DMS153 (cell line): Measurements from ENCODE around the gene CADPS2.
A peak's percentile ranks its signal among the peaks of the same experiment; 100 is the strongest.

Source experiments
- DNase-seq: peaks from one replicate; lab custom pipeline; 2025; lab: John Stamatoyannopoulos, UW

The CADPS2 gene

GRCh38 chr7:122768827-122769226, 117.4 kb downstream of the CADPS2 start:
- DNase-seq: no peak

GRCh38 chr7:122767339-122767738, 118.9 kb downstream of the CADPS2 start:
- no peak for DNase-seq

GRCh38 chr7:122766593-122766992, 119.7 kb downstream of the CADPS2 start:
- no peak for DNase-seq

- no peak for DNase-seq
These were observed 121.4 kb downstream of the CADPS2 start for GRCh38 chr7:122764902-122765301.

- DNase-seq: no peak
These were observed 122.2 kb downstream of the CADPS2 start for GRCh38 chr7:122764020-122764419.

- DNase-seq: no peak
These were observed 124.2 kb downstream of the CADPS2 start for GRCh38 chr7:122762071-122762470.

GRCh38 chr7:122758501-122758900, 127.8 kb downstream of the CADPS2 start:
- no peak for DNase-seq

- no peak for DNase-seq
These were observed 129.4 kb downstream of the CADPS2 start for GRCh38 chr7:122756860-122757259.

- DNase-seq: no peak
These were observed 130.6 kb downstream of the CADPS2 start for GRCh38 chr7:122755696-122756095.

GRCh38 chr7:122752583-122752982, 133.7 kb downstream of the CADPS2 start:
- no peak for DNase-seq

- DNase-seq: no peak
These were observed 135.9 kb downstream of the CADPS2 start for GRCh38 chr7:122750389-122750788.

- DNase-seq: no peak
These were observed 138.1 kb downstream of the CADPS2 start for GRCh38 chr7:122748195-122748594.

GRCh38 chr7:122746948-122747347, 139.3 kb downstream of the CADPS2 start:
- DNase-seq: peak; percentile 7

GRCh38 chr7:122743211-122743610, 143.0 kb downstream of the CADPS2 start:
- peak; percentile 58 for DNase-seq

- DNase-seq: no peak
These were observed 147.3 kb downstream of the CADPS2 start for GRCh38 chr7:122738947-122739346.

GRCh38 chr7:122736183-122736582, 150.1 kb downstream of the CADPS2 start:
- no peak for DNase-seq

- no peak for DNase-seq
These were observed 158.5 kb downstream of the CADPS2 start for GRCh38 chr7:122727759-122728158.

GRCh38 chr7:122727354-122727753, 158.9 kb downstream of the CADPS2 start:
- no peak for DNase-seq

- DNase-seq: no peak
These were observed 159.4 kb downstream of the CADPS2 start for GRCh38 chr7:122726881-122727280.

GRCh38 chr7:122724366-122724765, 161.9 kb downstream of the CADPS2 start:
- DNase-seq: no peak

- DNase-seq: no peak
These were observed 167.2 kb downstream of the CADPS2 start for GRCh38 chr7:122719010-122719578.

- DNase-seq: no peak
These were observed 168.7 kb downstream of the CADPS2 start for GRCh38 chr7:122717356-122718089.

GRCh38 chr7:122715183-122715582, 171.1 kb downstream of the CADPS2 start:
- no peak for DNase-seq

- DNase-seq: no peak
These were observed 175.3 kb downstream of the CADPS2 start for GRCh38 chr7:122710916-122711315.
